GM19328 (cell line): ENCODE results near the gene SIRT7.

Experiments used
- ATAC-seq: cut with Tn5 transposase; IDR thresholded peaks from one replicate; pipeline ENCODE4 v1.9.1; 2021; ENCODE audit warnings: mild to moderate bottlenecking, moderate library complexity; ENCODE audit not compliant: unreplicated experiment

The SIRT7 gene, protein sequence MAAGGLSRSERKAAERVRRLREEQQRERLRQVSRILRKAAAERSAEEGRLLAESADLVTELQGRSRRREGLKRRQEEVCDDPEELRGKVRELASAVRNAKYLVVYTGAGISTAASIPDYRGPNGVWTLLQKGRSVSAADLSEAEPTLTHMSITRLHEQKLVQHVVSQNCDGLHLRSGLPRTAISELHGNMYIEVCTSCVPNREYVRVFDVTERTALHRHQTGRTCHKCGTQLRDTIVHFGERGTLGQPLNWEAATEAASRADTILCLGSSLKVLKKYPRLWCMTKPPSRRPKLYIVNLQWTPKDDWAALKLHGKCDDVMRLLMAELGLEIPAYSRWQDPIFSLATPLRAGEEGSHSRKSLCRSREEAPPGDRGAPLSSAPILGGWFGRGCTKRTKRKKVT

DNA sequence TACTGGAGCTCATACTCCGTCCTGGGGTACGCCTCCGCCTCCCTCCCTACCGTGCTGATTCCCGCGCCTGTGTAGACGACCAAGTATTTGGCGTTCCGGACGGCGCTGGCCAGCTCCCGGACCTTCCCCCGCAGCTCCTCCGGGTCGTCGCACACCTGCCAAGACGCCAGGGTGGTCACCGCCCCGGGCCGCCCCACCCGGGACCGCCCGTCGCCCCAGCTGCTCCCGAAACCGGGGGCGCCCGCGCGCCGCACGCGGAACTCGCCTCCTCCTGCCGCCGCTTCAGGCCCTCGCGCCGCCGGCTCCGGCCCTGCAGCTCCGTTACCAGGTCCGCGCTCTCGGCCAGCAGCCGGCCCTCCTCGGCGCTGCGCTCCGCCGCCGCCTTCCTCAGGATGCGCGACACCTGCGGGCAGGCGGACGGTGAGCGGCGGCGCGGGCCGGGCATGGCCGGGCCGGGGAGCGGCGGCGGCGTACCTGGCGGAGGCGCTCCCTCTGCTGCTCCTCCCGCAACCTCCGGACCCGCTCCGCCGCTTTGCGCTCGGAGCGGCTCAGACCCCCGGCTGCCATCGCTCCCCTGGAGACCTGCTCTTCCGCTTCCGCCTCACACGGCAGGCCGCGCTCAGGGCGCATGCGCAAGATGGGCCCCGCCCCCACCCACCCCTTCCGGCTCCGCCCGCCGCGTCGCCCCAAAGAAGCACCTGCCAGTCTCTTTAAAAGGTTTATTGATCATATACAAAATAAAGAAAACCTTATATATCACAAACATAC is at the start of gene SIRT7:
Gene SIRT7 (minus strand): TSS at position 612 of the 768 bp plus-strand sequence. CDS start 45 bp downstream, at position 567.
- peak; percentile 70 for ATAC-seq

DNA sequence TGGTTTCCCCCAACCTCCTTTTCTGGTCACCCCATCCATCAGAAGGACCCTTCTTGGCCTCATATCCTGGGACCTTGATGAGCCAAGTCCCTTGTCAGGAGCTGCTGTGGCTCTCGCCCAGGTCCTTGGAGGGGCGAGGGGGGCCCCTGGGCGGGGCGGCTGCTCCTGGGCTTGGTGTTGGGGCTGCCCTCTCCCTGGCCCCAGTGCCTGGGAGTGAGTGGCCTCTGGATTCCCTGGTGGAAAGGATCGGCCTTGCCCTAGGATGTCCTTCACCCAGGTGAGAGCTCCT is 49.2 kb upstream of the SIRT7 start:
- no peak for ATAC-seq

DNA sequence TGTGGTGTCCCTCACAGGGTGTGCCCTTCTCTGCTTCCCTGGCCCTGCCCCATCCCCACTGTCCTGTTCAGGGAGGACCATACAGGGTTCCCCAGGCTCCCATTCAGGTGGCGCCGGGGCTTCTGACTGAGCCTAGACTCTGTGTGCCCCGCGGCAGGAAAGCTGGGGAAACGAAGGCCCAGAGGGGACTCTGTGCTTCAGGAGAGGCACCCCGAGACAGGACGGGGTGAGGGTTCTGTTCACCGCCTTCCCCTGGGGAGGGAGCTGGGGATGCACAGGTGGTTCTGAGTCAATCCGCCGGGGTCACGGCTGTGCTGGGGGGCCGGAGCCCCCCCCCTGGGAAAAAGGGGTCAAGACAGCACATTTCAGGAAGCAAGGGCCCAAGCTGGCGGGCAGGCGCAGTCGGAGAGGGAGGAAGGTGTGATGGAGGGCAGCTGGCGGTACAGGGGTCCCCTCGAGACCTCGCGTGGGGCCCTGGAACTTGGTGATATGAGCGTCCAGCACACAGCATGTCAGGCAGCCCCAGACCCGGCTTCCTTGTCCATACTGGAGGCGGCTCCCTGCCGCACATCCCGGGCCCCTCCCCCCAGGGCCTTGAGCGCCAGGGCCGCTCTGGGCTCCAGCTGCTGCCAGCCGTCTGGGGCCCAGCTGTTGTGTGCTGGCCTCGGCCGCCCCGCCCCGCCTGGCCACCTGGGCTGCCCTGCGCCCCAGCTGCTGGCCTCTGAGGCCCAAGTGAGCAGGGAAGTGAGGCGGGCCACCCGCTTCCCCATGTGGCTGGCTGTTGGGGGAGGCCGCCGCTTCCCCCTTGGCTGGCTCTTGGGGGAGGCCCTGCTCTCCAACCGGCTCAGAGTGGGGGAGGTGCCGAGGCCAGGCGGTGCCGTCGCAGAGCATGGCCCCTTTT is 48.6 kb upstream of the SIRT7 start:
- no peak for ATAC-seq

DNA sequence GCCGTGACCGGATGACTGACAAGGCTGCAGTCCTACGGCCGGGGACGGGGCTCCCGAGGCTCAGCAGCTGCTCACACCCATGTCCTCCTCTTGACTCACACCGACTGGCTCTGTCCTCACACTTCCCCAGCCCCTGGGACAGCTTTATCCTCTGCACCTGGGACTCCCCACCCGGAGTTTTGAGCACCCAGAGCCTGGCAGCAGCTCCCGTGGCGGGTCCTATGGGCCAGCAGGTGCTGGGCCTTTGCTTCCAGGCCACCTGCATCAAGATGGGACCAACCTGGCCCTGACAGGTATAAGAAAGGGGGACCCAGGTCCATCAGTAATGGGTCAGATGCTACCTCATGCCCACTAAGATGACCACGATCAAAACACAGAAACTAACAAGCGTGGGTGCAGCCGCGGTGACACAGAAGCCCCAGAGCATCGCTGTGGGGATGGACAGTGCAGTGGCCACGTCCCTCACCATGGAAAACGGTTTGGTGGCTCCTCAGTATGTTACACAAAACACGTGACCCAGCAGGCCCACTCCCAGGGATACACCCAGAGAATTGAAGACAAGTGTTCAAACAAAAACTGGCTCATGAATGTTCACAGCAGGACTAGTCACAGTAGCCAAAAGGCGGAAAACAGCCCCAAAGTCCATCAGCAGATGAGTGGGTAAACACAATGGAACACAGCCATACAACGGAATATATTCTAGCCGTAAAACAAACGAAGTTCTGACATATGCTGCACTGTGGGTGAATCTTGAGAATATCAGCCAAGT is 46.3 kb upstream of the SIRT7 start:
- no peak for ATAC-seq

DNA sequence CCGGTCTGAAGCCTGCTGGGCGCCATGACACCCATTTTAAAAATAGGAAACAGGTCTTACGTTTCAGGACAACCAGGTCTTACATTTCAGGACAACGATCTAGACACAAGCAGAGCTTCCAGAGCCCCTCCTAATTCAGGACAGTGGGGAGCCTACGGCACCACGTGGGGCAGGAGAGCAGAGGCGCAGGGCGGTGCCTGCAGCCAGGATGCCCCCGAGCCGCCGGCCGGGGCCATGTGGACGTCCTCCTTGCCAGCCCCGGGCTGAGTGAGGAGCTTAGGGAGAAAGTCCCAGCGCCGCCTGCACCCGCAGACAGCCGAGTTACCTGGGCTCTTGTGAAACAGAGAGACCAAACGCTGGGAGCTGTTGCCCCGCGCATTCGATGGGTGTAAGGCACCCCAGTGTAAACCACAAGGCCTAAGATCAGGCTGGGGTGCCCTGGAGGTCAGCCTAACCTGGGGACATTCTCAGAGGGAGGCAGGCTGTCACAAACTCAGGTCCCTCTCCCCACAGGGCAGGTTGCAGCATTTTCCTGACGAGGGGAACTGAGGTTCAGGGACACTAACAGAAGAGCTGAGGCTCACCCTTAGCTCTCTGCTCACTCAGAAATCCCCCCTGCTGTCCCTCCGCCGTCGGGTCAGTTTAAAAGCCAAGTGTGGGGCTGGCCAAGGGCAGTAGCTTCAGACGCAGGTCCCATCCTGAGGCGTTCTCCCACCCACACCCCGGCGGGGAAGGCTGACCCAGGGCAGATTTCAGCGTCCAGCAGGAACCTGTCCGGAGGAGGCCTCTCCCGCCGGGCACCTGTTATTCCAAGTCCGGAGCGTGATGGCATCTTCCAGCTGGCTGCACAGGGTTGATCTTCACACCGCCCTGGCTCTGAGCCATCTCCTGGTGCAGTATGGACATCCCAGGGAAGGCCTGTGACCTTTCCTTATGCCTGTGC is 44.8 kb upstream of the SIRT7 start:
- no peak for ATAC-seq

DNA sequence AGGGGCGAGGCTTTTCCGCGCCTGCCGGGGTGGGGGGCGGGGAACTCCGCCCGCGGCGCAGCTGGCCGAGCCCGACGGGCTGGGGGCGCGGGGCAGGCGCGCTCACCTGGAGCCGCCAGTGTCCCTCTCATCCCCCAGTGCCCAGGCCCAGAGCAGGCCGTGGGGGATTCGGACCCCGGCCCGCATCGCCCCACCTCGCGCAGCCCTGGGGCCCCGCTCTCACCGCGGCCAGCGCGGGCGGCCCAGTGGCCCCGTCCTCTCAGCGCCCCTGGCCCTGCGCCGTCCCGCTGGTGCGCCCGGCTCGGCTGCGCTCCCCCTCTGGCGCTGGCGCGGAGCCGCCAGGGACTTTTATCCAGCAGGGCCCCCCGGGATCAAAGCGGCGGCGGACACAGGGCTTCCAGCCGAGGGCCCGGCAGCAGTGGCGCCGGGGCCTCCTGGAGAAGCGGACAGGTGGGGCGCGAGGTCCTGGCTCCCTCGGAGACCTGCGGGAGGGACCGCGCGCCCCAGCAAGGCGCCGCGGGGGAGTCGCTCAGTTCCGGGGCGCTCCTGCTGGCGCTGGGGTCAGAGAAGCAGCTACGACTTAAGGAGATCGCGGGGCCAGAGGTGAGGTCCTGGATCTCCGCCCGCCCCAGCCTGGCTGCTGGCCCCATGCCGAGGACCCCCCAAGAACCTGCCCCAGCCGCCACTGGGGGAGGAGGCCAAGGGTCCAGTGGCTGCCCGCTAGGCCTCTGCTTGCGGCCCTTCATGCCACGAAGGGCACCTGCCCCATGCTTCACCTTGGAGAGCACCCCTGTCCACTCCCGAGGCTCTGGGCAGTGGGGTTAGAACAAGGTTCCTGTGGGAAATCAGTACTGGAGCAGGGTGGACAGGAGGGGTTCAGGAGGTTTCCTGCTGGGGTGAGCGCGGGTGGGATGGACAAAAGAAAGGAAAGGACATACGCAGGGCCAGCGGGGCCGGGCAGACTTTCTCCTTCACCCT is 43.8 kb upstream of the SIRT7 start:
- no peak for ATAC-seq

DNA sequence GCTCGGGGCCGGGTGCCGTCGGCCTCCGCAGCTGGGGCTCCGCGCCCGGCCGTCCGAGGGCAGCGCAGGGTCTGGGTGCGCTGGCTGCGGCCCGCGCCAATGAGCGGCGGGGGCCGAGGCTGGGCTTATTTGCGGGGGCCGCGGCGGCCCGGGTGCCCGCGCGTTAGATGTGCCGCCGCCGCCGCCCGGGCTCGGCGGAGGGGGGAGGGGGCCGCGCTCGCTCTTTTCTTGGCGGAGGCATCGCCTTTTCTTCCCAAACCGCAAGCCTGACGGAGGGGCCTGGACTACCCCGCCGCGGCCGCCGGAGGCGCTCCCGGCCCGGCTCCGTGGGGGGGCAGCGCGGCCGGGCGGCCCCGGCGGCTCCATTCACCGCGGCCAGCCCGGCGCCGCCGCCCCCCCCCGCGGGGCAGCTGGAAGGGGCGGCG is 43.1 kb upstream of the SIRT7 start, which contains the start of gene NOTUM:
Gene NOTUM (minus strand): TSS at position 101 of the 425 bp plus-strand sequence. CDS start 278 bp downstream, outside the sequence.
- ATAC-seq: no peak

DNA sequence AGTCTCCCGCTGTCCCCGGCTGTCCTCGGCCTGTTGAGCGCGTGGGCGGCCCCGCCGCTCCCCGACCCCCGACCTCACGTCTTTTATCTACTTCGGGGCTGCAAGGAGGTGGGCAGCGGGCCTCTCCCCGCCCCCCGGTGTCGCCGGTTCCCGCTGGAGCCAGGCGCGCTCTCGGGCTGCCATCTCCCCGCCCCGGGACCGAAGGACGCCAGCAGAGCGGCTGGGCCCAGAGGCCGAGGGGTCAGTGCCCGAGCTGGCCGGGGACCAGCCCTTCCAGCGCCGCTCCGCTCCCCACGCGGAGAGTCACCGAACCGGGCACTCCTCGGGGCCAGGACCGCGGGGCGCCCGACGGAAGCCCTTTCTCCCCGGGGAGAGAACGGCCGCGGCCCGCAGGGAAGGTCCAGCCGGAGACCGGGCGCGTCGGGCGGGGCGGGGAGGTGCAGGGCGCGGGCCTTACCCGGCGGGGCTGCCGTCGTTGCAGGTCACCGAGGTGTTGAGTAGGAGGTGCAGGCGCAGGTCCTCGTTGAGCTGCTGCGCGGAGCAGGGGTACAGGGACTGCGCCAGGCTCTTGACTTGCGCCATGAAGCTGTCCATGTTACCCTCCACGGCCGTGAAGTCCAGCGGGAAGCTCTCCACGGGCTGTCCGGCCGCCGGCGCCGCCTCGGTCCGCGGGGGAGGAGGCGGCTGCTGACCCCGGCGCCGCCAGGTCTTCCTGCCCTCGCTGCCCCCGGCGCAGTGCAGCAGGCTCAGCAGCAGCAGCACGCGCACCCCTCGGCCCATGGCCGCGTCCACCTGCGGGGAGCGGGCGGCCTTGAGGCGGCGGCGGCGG is 42.4 kb upstream of the SIRT7 start:
- ATAC-seq: no peak

DNA sequence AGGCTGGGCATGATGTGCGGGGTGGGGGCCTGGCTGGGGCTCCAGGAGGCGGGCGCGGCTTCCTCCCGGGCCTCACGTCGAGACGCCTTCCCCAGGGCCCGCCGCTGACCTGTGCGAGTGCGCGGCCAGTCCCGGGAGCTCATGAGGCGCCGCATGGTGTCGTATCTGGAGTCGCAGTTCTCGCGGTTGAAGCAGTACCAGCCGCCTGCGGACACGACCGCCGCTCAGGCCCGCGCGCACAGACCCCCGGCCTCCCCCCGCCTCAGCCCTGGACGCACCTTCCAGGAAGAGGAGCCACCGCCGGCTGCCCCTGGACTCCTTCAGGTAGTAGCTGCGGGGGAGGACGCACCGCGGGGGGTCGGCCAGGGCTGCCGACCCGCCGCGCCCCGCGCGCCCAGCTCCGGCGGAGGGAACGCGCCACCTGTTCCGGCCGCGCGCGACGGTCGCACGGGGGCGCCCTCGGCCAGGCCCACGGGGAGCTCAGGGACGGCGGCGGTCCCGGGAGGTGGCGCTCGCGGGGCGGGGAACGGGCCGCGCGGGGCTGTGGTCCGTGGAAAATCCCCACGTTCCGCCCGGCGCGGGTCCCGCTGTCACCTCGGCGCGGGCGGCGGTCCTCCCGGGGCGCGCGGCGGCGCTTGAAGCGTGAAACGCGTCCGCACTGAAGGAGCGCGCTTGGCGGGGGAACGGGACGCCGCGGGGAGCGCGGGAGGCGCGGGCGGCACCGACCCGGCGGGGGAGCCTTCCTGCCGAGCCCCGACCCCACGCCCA is 41.6 kb upstream of the SIRT7 start:
- ATAC-seq: no peak

DNA sequence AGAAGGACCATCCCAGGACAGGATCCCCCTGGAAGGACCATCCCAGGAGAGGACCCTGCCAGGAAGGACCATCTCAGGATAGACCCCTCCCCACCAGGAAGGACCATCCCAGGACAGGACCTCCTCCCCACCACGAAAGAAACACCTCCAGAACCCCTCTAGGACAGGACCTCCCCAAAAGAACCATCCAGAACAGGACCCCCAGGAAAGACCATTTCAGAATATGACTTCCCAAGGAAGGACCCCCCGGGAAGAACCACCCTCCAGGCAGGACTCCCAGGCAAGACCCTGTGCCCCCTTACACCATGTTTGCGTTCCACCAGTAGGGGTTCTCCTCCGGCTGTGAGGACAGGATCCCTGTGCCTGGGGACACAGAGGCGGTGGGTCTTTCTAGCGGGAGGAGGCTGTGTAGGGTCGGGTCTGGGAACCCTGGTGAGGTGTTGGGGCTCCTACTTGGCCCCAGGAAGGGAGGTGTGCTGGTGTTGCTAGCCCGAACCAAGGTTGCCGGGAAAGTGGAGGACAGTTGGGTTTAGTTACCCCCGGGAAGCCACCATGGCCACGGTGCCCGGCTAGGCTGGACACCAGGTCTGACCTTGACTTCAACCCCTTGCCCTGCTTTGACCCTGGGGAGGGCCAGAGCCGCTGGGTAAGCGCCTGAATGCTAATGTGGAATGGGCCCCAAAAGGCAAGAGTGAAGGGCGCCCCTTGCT is 40.8 kb upstream of the SIRT7 start:
- no peak for ATAC-seq

DNA sequence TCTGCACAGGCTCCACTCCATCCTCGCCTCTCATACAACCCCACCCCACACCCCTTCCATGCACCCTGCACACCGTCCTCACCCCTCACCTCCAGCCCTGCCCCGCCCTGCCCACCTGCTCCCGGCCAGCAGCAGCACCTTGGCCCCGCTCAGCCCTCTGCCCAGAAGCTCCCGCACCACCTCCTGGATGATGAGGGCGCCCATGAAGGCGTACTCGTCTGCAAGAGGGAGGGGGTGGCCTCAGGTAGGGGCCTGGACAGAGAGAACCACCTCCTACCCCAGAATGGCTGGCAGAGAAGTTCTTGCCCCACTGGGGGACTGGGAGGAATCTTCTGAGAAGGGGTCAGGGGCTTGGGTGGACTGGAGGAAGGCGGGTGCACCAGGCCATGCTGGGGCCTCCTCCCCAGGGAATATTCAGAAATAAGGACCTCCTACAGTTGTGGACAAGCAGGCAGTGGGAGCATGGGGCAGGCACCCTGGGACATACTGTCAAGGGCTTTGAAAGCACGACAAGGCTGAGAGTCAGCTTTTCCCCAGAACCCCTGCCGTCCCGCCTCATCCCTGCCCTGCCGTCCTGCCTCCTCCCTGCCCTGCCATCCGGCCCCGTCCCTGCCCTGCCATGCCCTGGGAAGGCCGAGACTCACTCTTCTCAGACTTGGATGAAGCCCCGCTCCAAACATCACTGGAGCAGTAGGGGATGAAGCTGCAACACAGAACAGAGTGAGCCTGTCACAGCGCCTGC is 39.9 kb upstream of the SIRT7 start:
- no peak for ATAC-seq

DNA sequence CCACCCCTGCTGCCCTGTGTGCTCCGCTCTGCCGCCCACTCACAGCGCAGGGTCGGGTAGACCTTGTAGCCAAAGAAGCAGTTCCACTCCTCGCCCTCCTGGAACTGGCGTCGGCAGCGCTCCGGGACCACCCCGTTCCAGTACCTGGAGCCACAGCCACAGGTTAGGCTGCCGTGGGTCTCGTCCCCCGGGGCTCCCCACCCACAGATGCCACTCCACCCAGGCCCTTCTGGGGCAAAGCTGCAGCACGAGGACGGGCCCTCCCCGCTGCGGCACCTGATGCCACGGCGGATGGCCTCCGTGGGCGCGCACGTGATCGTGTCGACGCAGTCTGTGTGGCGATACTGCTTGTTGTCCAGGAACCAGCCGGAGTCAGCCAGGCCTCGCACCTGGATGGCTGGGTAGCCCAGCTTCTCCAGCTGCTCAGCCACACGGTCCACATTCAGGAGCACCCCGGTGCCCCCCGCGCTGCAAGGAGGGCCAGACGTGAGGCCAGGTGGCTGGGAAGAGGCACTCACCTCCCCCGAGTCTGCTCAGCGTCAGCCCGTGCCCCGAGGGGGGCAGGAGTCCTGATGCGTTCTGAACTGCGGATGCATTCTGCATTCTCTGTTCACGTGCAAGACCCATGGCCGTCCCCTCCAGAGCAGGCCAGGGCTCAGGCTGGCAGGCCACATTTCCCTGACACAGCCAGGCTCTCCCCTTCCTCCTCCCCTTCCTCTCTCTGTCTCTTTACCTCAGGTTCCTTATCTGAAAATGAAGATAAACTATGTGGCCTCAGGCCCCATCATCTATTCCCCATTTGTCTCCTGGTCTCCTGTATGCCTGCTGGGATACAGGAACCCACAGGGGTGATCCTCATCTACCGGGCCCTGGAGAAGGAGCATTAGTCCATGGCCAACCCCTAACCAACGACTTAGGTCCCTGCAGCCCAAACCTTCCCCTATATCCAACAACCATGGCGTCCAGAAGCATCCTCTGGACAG is 38.9 kb upstream of the SIRT7 start:
- ATAC-seq: no peak

DNA sequence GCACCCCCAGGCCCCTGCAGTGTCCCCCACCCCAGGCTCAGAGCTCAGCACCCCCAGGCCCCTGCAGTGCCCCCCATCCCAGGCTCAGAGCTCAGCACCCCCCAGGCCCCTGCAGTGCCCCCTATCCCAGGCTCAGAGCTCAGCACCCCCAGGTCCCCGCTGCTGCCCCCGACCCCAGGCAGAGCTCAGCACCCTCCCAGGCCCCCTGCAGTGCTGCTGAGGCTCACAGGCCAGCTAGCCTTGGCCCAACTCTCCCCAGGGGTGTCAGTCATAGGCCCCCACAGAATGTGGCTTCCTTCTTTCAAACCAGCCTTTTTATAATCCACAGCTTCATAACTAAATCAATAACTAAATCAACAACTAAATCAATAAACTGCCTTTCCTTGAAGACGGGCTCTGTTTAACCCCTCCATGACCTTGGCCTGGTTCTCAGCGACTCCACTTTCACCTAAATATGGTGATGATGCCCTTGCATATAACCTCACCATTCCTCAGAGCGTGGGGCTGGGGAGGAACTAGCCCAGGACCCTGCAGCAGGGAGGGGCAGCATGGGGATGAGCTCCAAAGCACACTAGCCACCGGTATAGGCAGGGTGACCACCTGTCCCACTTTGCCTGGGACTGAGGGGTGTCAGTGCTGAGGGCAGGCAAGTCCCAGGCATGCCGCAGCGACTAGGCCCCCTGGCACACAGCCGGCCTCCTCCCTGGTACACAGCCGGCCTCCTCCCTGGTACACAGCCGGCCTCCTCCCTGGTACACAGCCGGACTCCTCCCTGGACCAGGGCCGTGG is 38.0 kb upstream of the SIRT7 start:
- ATAC-seq: no peak
